ENCODE data around the gene CDH15.

- no peak for TF ChIP-seq FUS (optimal IDR thresholded peaks at IDR 0.05; ENCODE audit: low read depth, low read length)
- TF ChIP-seq EZH2 (IDR thresholded peaks at IDR 0.05; ENCODE audit: borderline replicate concordance, low read depth, low read length), result no peak
- no peak for TF ChIP-seq ZNF76 (CRISPR knock-in tag; IDR thresholded peaks at IDR 0.05; ENCODE audit: borderline replicate concordance)
- no peak for TF ChIP-seq CTCF (IDR thresholded peaks at IDR 0.05 in 2 of 3, conservative IDR thresholded peaks at IDR 0.05 in 1 of 3; ENCODE audit: insufficient read depth in 2 of 3, low read depth in 1 of 3, low read length in 3 of 3)
- no peak for TF ChIP-seq HEY1 (CRISPR knock-in tag; IDR thresholded peaks at IDR 0.05; ENCODE audit: borderline replicate concordance)
- no peak for TF ChIP-seq NCOA2 (IDR thresholded peaks at IDR 0.05; ENCODE audit: partially characterized antibody in 2 of 2)
Measured at GRCh38 chr16:89143911-89144675, 27.5 kb upstream of the CDH15 start.

All from K562 (cell line).